GM12892 (cell line): ENCODE data around the gene CLSTN2.

Source experiments
- POLR2A ChIP-seq: IDR thresholded peaks from 2 replicates; pipeline ENCODE4 v1.6.1; 2011; ENCODE audit warnings: low read depth, low read length, control low read depth
- POLR2AphosphoS5 ChIP-seq: IDR thresholded peaks from 2 replicates; pipeline ENCODE4 v1.6.1; 2011; ENCODE audit warnings: low read depth, low read length, control low read depth
- TAF1 ChIP-seq: IDR thresholded peaks from 2 replicates; pipeline ENCODE4 v1.6.1; 2011; ENCODE audit warnings: low read depth, mild to moderate bottlenecking, control low read depth, low read length, borderline replicate concordance

DNA sequence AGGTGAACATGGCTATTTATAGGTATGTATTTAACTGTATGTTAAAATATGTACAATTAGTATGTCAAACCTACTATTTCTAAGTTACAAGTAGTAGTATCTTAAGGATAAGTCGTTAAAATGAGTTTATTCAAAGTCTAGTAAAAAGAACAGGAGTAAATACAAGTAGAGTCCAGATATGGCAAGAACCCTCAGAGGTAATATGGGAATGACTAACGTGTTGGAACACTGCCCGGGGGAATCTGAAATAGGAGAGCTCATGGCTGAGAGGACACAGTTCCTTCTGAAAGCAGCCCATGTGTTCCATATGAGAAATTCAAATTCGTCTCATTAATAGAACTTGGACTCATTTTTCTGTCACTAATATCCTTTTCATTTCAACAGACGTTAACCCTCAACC, 158.8 kb downstream of the CLSTN2 start:
- TF ChIP-seq POLR2AphosphoS5 = no peak
- TF ChIP-seq POLR2A = no peak
- TF ChIP-seq TAF1 = no peak
